Esophagus muscularis mucosa (tissue), 4 donors: ENCODE measurements around the gene COLEC12.

ENCODE experiments used
- CTCF ChIP-seq, 3 experiments: fragments of 200-600 bp in 2 of 3; fragments of 450-650 bp in 1 of 3; sonication (generic) in 2 of 3; IDR thresholded peaks; one replicate each; pipeline ENCODE4 v1.5.1; 2017 to 2019; ENCODE audit warnings: antibody characterized with exemption in 3 of 3, mild to moderate bottlenecking in 2 of 3, moderate library complexity in 1 of 3
- EP300 ChIP-seq: sonication (generic); formaldehyde crosslinking; IDR thresholded peaks from one replicate; pipeline ENCODE4 v1.6.1; 2017; ENCODE audit warnings: antibody characterized with exemption
- POLR2A ChIP-seq: fragments of 450-650 bp; IDR thresholded peaks from one replicate; pipeline ENCODE4 v1.6.1; 2017; ENCODE audit warnings: antibody characterized with exemption, moderate library complexity, mild to moderate bottlenecking, low read depth
- POLR2AphosphoS5 ChIP-seq, 2 donors: sonication (generic); formaldehyde crosslinking; IDR thresholded peaks; one replicate each; pipeline ENCODE4 v1.6.1; 2017; ENCODE audit warnings: antibody characterized with exemption in 2 of 2

GRCh38 chr18:427005-427404 lies 73.5 kb downstream of the COLEC12 start:
- TF ChIP-seq POLR2A (no peak), CTCF (IDR thresholded peaks at IDR 0.05) (no peak), EP300 (no peak), POLR2AphosphoS5 (IDR thresholded peaks at IDR 0.05) (no peak)
